KOPT-K1 (cell line): ENCODE measurements around the gene FLNA.
"Not testable (repeated sequence)": the region's sequence is repeated elsewhere in the genome, so short reads cannot be mapped to it uniquely, and the experiment has no call there.

ENCODE experiments used
- H3K27ac ChIP-seq: fragments of 200-600 bp; sonication (generic); 2 replicates; pipeline ENCODE4 v1.5.1; 2016; ENCODE audit warnings: antibody characterized with exemption, mild to moderate bottlenecking, low read depth, low read length; ENCODE audit not compliant: poor library complexity, severe bottlenecking
- H3K36me3 ChIP-seq: fragments of 200-600 bp; sonication (generic); 2 replicates; pipeline ENCODE4 v1.5.1; 2017; ENCODE audit warnings: antibody characterized with exemption, mild to moderate bottlenecking, low read length, moderate library complexity; ENCODE audit not compliant: insufficient read depth
- H3K9me3 ChIP-seq: fragments of 200-600 bp; sonication (generic); 2 replicates; pipeline ENCODE4 v1.5.1; 2017; ENCODE audit warnings: antibody characterized with exemption, low read length, mild to moderate bottlenecking; ENCODE audit not compliant: insufficient read depth, poor library complexity, severe bottlenecking

FLNA gene

GRCh38 chrX:154307202-154307601 is 67.2 kb downstream of the FLNA start:
- no peak overlapping the region for H3K27ac ChIP-seq
- H3K9me3 ChIP-seq: no peaks in the 10 kb centered on the region
- no peaks in the 10 kb centered on the region for H3K36me3 ChIP-seq

GRCh38 chrX:154305541-154306205 is 68.8 kb downstream of the FLNA start:
- H3K36me3 ChIP-seq: no peaks in the 10 kb centered on the region
- no peaks in the 10 kb centered on the region for H3K9me3 ChIP-seq
- no peak overlapping the region for H3K27ac ChIP-seq

GRCh38 chrX:154304846-154305245 is 69.6 kb downstream of the FLNA start:
- no peaks in the 10 kb centered on the region for H3K36me3 ChIP-seq
- H3K27ac ChIP-seq: no peak overlapping the region
- no peaks in the 10 kb centered on the region for H3K9me3 ChIP-seq

- H3K27ac ChIP-seq: no peak overlapping the region
- H3K36me3 ChIP-seq: no peaks in the 10 kb centered on the region
- no peaks in the 10 kb centered on the region for H3K9me3 ChIP-seq
Observed at GRCh38 chrX:154303476-154303875, 71.0 kb downstream of the FLNA start.

GRCh38 chrX:154302998-154303397 is 71.4 kb downstream of the FLNA start:
- H3K9me3 ChIP-seq, H3K36me3 ChIP-seq: not testable (repeated sequence)

GRCh38 chrX:154300816-154301215 is 73.6 kb downstream of the FLNA start:
- Histone ChIP-seq H3K27ac (no peak overlapping the region), H3K9me3 (no peaks in the 10 kb centered on the region), H3K36me3 (no peaks in the 10 kb centered on the region)

More at GRCh38 chrX:154302998-154303397, 71.4 kb downstream of the FLNA start:
- not testable (repeated sequence) for H3K27ac ChIP-seq
